Liver (tissue), 3 donors: ENCODE data around the gene GLT6D1.
"Not testable (repeated sequence)": the region's sequence is repeated elsewhere in the genome, so short reads cannot be mapped to it uniquely, and the experiment has no call there.

Source experiments
- ATF3 ChIP-seq: IDR thresholded peaks from 2 replicates; pipeline ENCODE4 v1.6.1; 2016; ENCODE audit warnings: antibody characterized with exemption
- CTCF ChIP-seq: fragments of 150-350 bp; IDR thresholded peaks from 2 replicates; pipeline ENCODE4 v1.5.1; 2017; ENCODE audit warnings: improper control_type of control experiment, low read depth, low read length; ENCODE audit not compliant: missing input control
- FOXA2 ChIP-seq: IDR thresholded peaks from 2 replicates; pipeline ENCODE4 v1.6.1; 2016; ENCODE audit warnings: antibody characterized with exemption
- JUND ChIP-seq, 2 donors: IDR thresholded peaks; 2 replicates each; pipeline ENCODE4 v1.6.1; 2016; ENCODE audit warnings: antibody characterized with exemption in 2 of 2
- MAX ChIP-seq: IDR thresholded peaks from 2 replicates; pipeline ENCODE4 v1.6.1; 2016; ENCODE audit warnings: antibody characterized with exemption
- NR2F2 ChIP-seq: IDR thresholded peaks from 2 replicates; pipeline ENCODE4 v1.6.1; 2016; ENCODE audit warnings: antibody characterized with exemption
- RAD21 ChIP-seq, 2 donors: IDR thresholded peaks; 2 replicates each; pipeline ENCODE4 v1.6.1; 2016; ENCODE audit warnings: antibody characterized with exemption in 2 of 2, mild to moderate bottlenecking in 2 of 2
- REST ChIP-seq: IDR thresholded peaks from 2 replicates; pipeline ENCODE4 v1.6.1; 2016; ENCODE audit warnings: antibody characterized with exemption, mild to moderate bottlenecking
- SP1 ChIP-seq: IDR thresholded peaks from 2 replicates; pipeline ENCODE4 v1.6.1; 2018; ENCODE audit warnings: antibody characterized with exemption, mild to moderate bottlenecking
- TAF1 ChIP-seq: conservative IDR thresholded peaks from 2 replicates; pipeline ENCODE4 v1.6.1; 2016; ENCODE audit warnings: antibody characterized with exemption, mild to moderate bottlenecking
- YY1 ChIP-seq: IDR thresholded peaks from 2 replicates; pipeline ENCODE4 v1.6.1; 2016; ENCODE audit warnings: antibody characterized with exemption, mild to moderate bottlenecking
- ZBTB33 ChIP-seq: IDR thresholded peaks from 2 replicates; pipeline ENCODE4 v1.6.1; 2016; ENCODE audit warnings: antibody characterized with exemption
- donor health status: healthy.
- donor health status: healthy.

GRCh38 chr9:135636930-135637530 lies 2.3 kb downstream of the GLT6D1 start:
- TF ChIP-seq CTCF; TAF1; ZBTB33; SP1; ATF3; RAD21 (IDR thresholded peaks at IDR 0.05); JUND (IDR thresholded peaks at IDR 0.05); NR2F2; REST; MAX; YY1; FOXA2: not testable (repeated sequence)
